Measurements from ENCODE around the gene ZMYM2.

DNA sequence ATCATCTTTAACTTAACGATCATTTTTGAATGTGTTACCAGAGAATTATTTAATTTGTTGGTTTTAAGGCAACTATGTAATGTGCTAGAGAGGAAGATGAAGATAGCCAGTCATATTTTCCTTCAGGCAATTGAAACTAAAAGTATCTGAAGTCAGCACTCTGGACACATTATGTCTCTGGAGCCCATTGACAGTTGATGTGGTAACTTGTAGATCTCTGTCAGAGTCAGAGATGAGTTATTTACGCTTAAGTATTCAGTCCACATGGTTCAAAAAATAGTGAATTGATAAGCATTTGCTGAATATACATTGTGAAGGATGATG, 2.1 kb downstream of the ZMYM2 start:
- TF ChIP-seq GATA3 (IDR thresholded peaks at IDR 0.05; ENCODE audit: low read depth, low read length) (no peak), GATA2 (IDR thresholded peaks at IDR 0.05; ENCODE audit: low read depth, low read length) (no peak)

Measured in SH-SY5Y (cell line).